Uterus (tissue), 4 donors: ENCODE results near the gene OAS2. TPM values are rescaled to one million over a fixed set of nuclear protein-coding genes. Genes with fewer than 3 reads are reported as not detected.
"Not testable (repeated sequence)": the region's sequence is repeated elsewhere in the genome, so short reads cannot be mapped to it uniquely, and the experiment has no call there.

ENCODE experiments used
- DNase-seq, 2 donors: peaks; one replicate each; pipeline ENCODE4 v3.0.0-alpha.2; 2019 to 2020
- H3K27ac ChIP-seq, 2 donors: fragments of 200-600 bp; sonication (generic); 1 replicate in 1 of 2; 2 replicates in 1 of 2; pipeline ENCODE4 v1.5.1; 2016 to 2018
- H3K27me3 ChIP-seq, 2 donors: fragments of 200-600 bp; sonication (generic); one replicate each; pipeline ENCODE4 v1.5.1; 2018 to 2019; ENCODE audit warnings: control low read depth in 1 of 2
- H3K36me3 ChIP-seq, 2 donors: fragments of 200-600 bp; sonication (generic); one replicate each; pipeline ENCODE4 v1.5.1; 2019; ENCODE audit warnings: control low read depth in 1 of 2
- H3K4me1 ChIP-seq, 2 donors: fragments of 200-600 bp; sonication (generic); one replicate each; pipeline ENCODE4 v1.5.1; 2018 to 2019; ENCODE audit warnings: control low read depth in 1 of 2
- H3K4me3 ChIP-seq, 2 donors: fragments of 200-600 bp; sonication (generic); 1 replicate in 1 of 2; 2 replicates in 1 of 2; pipeline ENCODE4 v1.5.1; 2018 to 2019; ENCODE audit warnings: mild to moderate bottlenecking in 1 of 2
- H3K9me3 ChIP-seq, 2 donors: fragments of 200-600 bp; sonication (generic); one replicate each; pipeline ENCODE4 v1.5.1; 2019; ENCODE audit warnings: control low read depth in 1 of 2
- CTCF ChIP-seq, 4 experiments: fragments of 200-600 bp in 2 of 4; fragments of 450-650 bp in 2 of 4; sonication (generic) in 2 of 4; IDR thresholded peaks; one replicate each; pipeline ENCODE4 v1.5.1; 2016 to 2019; ENCODE audit warnings: antibody characterized with exemption in 4 of 4, mild to moderate bottlenecking in 2 of 4, moderate library complexity in 1 of 4
- POLR2A ChIP-seq, 2 donors: fragments of 450-650 bp; IDR thresholded peaks; one replicate each; pipeline ENCODE4 v1.6.1; 2016; ENCODE audit warnings: antibody characterized with exemption in 2 of 2, mild to moderate bottlenecking in 1 of 2, moderate library complexity in 1 of 2
- intact Hi-C: fragments of 100-400 bp; cut with DNase I; formaldehyde crosslinking; loops from one replicate; pipeline ENCODE4 v1.15.1; 2023; ENCODE audit warnings: low total_unique reads
- total RNA-seq, 4 donors: library from RNA; depleted of rRNA in 3 of 4; stranded (reverse); fragments of >200 nt in 3 of 4; gene quantifications; one replicate each; pipeline versions ENCODE4 v1.1.0 to v1.2.4, GENCODE V29; 2014 to 2023
- donor health status: DM: yes; HTN: yes; CAD: no.

Gene OAS2
- total RNA-seq, 4 donors from 2014 or later = 0.59 to 18.1 (median 6.1) TPM

- Histone ChIP-seq H3K27me3 (no peaks in the 10 kb centered on the region), H3K9me3 (no peaks in the 10 kb centered on the region), H3K27ac (no peak overlapping the region), H3K36me3 (no peaks in the 10 kb centered on the region), H3K4me3 (no peak overlapping the region), H3K4me1 (no peaks in the 10 kb centered on the region)
- DNase-seq = no peak
- intact Hi-C loops = no loop called here
- TF ChIP-seq CTCF (IDR thresholded peaks at IDR 0.05) (no peak), POLR2A (IDR thresholded peaks at IDR 0.05) (no peak)
Observed at GRCh38 chr12:112946236-112947000, 31.9 kb upstream of the OAS2 start.

GRCh38 chr12:112947314-112947713 lies 31.0 kb upstream of the OAS2 start:
- TF ChIP-seq CTCF (IDR thresholded peaks at IDR 0.05) = no peak
- no peaks in the 10 kb centered on the region for H3K9me3 ChIP-seq
- H3K4me3 ChIP-seq = no peak overlapping the region
- no peak for DNase-seq
- no peak overlapping the region for H3K27ac ChIP-seq
- H3K4me1 ChIP-seq = no peaks in the 10 kb centered on the region
- intact Hi-C loops = no loop called here
- H3K36me3 ChIP-seq = no peaks in the 10 kb centered on the region
- no peaks in the 10 kb centered on the region for H3K27me3 ChIP-seq

GRCh38 chr12:112947761-112948160 lies 30.6 kb upstream of the OAS2 start:
- Histone ChIP-seq H3K4me3 (no peak overlapping the region), H3K27ac (no peak overlapping the region), H3K36me3 (no peaks in the 10 kb centered on the region), H3K27me3 (no peaks in the 10 kb centered on the region), H3K9me3 (no peaks in the 10 kb centered on the region), H3K4me1 (no peaks in the 10 kb centered on the region)
- intact Hi-C loops = no loop called here
- TF ChIP-seq POLR2A (IDR thresholded peaks at IDR 0.05) (no peak), CTCF (IDR thresholded peaks at IDR 0.05) (no peak)
- no peak for DNase-seq

- TF ChIP-seq POLR2A (IDR thresholded peaks at IDR 0.05) (no peak), CTCF (IDR thresholded peaks at IDR 0.05) (no peak)
- Histone ChIP-seq H3K27ac (no peak overlapping the region), H3K4me1 (no peaks in the 10 kb centered on the region), H3K4me3 (no peak overlapping the region), H3K27me3 (no peaks in the 10 kb centered on the region), H3K9me3 (no peaks in the 10 kb centered on the region), H3K36me3 (no peaks in the 10 kb centered on the region)
- no peak for DNase-seq
- intact Hi-C loops = no loop called here
Observed at GRCh38 chr12:112948806-112949205, 29.5 kb upstream of the OAS2 start.

- no peak overlapping the region for H3K27ac ChIP-seq
- H3K27me3 ChIP-seq = no peaks in the 10 kb centered on the region
- DNase-seq = no peak
- intact Hi-C loops = no loop called here
- no peaks in the 10 kb centered on the region for H3K9me3 ChIP-seq
- no peaks in the 10 kb centered on the region for H3K4me1 ChIP-seq
- no peaks in the 10 kb centered on the region for H3K36me3 ChIP-seq
- H3K4me3 ChIP-seq = no peak overlapping the region
- TF ChIP-seq POLR2A (IDR thresholded peaks at IDR 0.05) (no peak), CTCF (IDR thresholded peaks at IDR 0.05) (no peak)
Observed at GRCh38 chr12:112950701-112951100, 27.6 kb upstream of the OAS2 start.

- DNase-seq, H3K27me3 ChIP-seq, H3K36me3 ChIP-seq, intact Hi-C loops, H3K27ac ChIP-seq, H3K4me3 ChIP-seq, H3K4me1 ChIP-seq, H3K9me3 ChIP-seq: not testable (repeated sequence)
Observed at GRCh38 chr12:112957125-112957524, 21.2 kb upstream of the OAS2 start.
